ENCODE data around the gene BAD.
"Not testable (repeated sequence)": the region's sequence is repeated elsewhere in the genome, so short reads cannot be mapped to it uniquely, and the experiment has no call there.

The BAD gene

GRCh38 chr11:64284048-64284961, at the start of gene BAD:
Gene BAD, minus strand, starts transcription at chr11:64284665. Its CDS starts 297 bp downstream, at chr11:64284368.
- DNase-seq: peak; percentile 85

DNA sequence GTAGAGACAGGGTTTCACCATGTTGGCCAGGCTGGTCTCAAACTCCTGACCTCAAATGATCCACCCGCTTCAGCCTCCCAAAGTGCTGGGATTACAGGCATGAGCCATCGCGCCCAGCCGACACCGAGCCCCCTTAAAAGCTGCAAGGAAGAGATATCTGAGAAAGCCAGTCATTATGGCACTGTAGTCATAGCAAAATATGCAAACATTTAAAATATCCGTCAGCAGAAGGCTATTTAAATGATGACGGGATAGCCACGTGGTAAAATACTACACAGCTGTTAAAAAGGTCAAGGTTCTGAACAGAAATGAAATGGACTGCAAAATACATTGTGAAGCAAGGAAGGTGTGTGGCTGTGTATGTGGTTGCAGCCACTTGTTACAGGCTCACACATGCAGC, 49.1 kb upstream of the BAD start:
- no peak for DNase-seq

- DNase-seq: peak; percentile 77
These were observed 47.3 kb upstream of the BAD start for GRCh38 chr11:64331569-64332371.

DNA sequence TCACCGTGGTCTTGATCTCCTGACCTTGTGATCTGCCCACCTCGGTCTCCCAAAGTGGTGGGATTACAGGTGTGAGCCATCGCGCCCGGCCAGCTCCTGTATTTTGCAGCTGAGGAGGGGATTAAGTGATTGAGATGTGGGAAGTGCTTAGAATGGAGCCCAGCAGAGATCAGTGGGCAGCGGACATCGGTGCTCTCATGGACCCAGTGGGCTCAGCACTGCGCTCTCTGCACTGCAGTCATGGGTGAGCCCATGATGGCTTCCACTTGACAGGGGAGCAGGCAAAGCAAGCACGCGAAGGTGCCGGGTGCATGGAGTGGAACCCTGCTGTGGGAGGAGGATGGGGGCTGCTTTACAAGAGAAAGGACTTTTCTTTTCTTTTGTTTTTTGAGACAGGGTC, 46.4 kb upstream of the BAD start:
- DNase-seq: no peak

GRCh38 chr11:64327993-64328392, 43.5 kb upstream of the BAD start:
- DNase-seq: no peak

- no peak for DNase-seq
These were observed 42.9 kb upstream of the BAD start for GRCh38 chr11:64327375-64327774.

- DNase-seq: no peak
These were observed 40.4 kb upstream of the BAD start for GRCh38 chr11:64324692-64325469.

DNA sequence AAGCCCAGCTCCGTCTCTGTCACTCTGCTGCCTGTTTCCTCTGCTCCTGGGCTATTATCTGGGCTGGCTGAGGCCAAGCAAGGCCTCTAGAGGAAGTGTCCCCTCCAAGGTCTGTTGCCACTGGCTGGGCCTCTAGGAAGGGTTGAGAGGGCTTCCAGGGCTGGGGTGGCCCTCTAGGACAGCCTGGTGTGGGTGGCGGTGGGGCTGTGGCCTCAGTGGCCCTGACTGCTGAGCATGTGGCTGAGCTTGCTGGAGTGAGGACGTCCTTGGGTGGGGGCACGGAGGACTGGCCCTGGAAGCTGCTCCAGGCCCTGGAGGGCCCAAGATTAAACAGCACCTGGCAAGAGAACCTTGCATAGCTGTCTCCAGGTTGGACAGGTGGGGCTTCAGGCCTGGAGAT, 39.5 kb upstream of the BAD start:
- not testable (repeated sequence) for DNase-seq

GRCh38 chr11:64323373-64323772, 38.9 kb upstream of the BAD start:
- no peak for DNase-seq

- no peak for DNase-seq
These were observed 38.4 kb upstream of the BAD start for GRCh38 chr11:64322925-64323260.

- no peak for DNase-seq
These were observed 37.1 kb upstream of the BAD start for GRCh38 chr11:64321533-64321932.

DNA sequence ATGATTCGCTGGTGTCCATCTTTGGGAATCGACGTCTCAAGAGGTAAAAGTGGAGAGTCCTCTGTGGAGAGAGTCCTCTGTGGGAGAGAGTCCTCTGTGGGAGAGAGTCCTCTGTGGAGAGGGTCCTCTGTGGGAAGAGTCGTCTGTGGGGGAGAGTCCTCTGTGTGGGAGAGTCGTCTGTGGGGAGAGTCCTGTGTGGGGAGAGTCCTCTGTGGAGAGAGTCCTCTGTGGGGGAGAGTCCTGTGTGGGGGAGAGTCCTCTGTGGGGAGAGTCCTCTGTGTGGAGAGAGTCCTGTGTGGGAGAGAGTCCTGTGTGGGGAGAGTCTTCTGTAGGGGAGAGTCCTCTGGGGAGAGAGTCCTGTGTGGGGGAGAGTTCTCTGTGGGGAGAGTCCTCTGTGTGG, 36.6 kb upstream of the BAD start:
- DNase-seq: no peak

- no peak for DNase-seq
These were observed 36.1 kb upstream of the BAD start for GRCh38 chr11:64320556-64320955.

DNA sequence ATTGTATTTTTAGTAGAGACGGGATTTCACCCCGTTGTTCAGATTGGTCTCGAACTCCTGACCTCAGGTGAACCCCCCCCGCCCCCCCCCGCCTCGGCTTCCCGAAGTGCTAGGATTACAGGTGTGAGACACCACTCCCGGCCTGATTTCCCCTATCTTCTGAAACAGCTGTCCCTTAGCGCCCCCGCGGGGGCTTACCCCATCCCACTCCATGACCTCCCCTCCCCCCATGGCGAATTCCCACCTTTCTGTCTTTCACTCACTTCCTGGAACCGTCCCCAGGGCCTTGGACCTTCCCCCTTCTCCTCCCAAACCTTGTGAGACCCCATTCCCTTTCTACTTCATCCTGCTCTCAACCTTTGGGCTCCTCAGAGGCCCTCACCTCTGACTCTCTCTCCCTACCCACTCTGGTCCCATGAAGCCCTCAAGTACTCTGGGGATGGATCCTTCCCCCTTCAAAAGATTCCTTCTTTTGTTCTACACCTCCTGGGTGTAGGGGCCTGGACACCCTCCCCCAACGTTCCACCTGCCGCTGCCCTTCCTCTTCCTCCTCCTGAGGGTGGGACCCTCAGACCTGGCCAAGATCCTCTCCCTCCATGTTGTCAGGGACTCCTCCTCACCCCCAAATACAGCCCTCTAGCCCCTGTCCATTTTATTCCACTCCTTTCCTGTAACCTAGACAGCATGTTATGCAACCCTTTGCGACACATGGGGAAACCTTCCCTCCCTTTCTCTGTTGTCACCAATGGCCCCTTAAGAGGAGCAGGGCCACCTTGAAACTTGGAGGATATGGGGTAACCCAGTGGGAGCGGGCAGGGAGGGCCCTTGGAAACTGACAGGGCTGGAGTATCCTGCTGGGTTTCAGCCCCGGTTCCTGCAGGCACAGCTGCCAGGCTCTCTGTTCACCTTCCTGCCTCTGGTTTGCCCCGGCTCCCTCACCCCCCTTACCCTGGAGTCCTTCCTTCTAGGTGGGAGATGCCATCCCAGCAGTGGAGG, 34.6 kb upstream of the BAD start:
- DNase-seq: no peak

GRCh38 chr11:64317961-64318765, 33.7 kb upstream of the BAD start, which contains the start of gene PRDX5:
Gene PRDX5, plus strand, starts transcription at chr11:64318121. Its CDS starts 95 bp downstream, at chr11:64318216.
- DNase-seq: peak; percentile 94

DNA sequence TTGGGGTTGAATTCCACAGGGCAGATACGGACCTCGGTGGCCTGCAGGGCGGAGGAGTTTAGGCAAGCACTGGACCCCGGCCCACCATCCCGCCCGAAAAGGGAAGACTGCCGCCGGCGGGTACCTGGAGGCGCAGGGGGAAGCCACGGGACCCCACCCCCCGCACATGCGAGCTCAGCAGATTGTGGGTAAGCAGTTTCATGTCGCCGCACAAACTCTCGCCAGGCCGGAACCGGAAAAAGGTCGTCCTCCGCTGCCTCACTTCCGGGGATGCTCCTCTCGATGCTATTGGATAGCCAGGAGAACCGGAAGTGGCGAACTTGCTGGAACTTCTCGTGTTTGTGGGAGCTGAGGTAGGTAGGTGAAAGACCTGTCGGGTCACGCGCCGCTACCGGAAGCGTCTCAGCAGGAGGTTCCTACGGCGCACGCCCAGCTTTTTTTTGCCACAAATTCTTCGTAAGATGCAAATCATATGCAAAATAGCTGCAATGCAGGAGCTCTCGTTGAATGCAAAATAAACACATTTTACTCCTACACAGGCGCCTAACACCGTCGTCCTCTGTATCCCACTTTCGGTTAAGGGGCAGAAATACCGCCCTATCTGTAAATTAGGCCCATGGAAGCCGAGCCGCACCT, 33.0 kb upstream of the BAD start, which contains the start of gene TRMT112:
TSS of gene TRMT112 (minus strand) at position 235 of the 636 bp plus-strand sequence. CDS start at position 202, 33 bp downstream.
- peak; percentile 92 for DNase-seq

- DNase-seq: no peak
These were observed 32.3 kb upstream of the BAD start for GRCh38 chr11:64316672-64317324.

- DNase-seq: not testable (repeated sequence)
These were observed 31.4 kb upstream of the BAD start for GRCh38 chr11:64315667-64316526.

Measured in activated CD4-positive, CD25-positive, alpha-beta regulatory T cell treated with anti-CD3 and anti-CD28 coated beads, Interleukin-2, amount 50 U/mL, for 72 hours (primary cell).